A549 (cell line): ENCODE measurements around the gene CACNA1C. TPM values are rescaled to one million over a fixed set of nuclear protein-coding genes. Genes with fewer than 3 reads are reported as not detected.

ENCODE experiments used
- ATAC-seq, 2 experiments: fragments of 200-7000 bp in 1 of 2; fragments of >200 bp in 1 of 2; cut with Nextera tagmentation in 1 of 2; cut with Tn5 transposase in 1 of 2; 3 replicates each; pipeline versions ENCODE4 v1.8.0 to v1.9.1; 2018 to 2020; ENCODE audit warnings: mild to moderate bottlenecking in 1 of 2, moderate library complexity in 1 of 2
- CTCF ChIA-PET: fragments of 300-600 bp; sonication (Branson Sonifier 250); formaldehyde crosslinking; extraction: SDS; loops from one replicate; lab custom pipeline; 2021; ENCODE audit warnings: antibody characterized with exemption, inconsistent platforms; lab: Yijun Ruan, JAX
- POLR2A ChIA-PET: fragments of 350-600 bp; formaldehyde crosslinking; extraction: SDS; loops from one replicate; lab custom pipeline; 2021; ENCODE audit warnings: antibody characterized with exemption, inconsistent platforms; lab: Yijun Ruan, JAX
- DNase-seq, 2 experiments: peaks; one replicate each; pipeline versions ENCODE4 v3.0.0 to v3.0.0-alpha.2; 2011 to 2016; ENCODE audit warnings: low read depth in 1 of 2, low spot score in 1 of 2
- FAIRE-seq: peaks from 2 replicates; lab custom pipeline; 2011; peaks lifted over from hg19 to GRCh38; lab: Jason Lieb, UNC
- H3K27ac ChIP-seq, 2 experiments: fragments of >200 bp; sonication (Bioruptor Twin); formaldehyde crosslinking; 3 replicates each; pipeline ENCODE4 v1.5.1; 2016 to 2017
- H3K4me1 ChIP-seq: fragments of >200 bp; sonication (Bioruptor Twin); formaldehyde crosslinking; 3 replicates; pipeline ENCODE4 v1.6.1; 2016
- H3K4me2 ChIP-seq: fragments of >200 bp; sonication (Bioruptor Twin); formaldehyde crosslinking; 3 replicates; pipeline ENCODE4 v1.6.1; 2016
- H3K4me3 ChIP-seq: fragments of >200 bp; sonication (Bioruptor Twin); formaldehyde crosslinking; 3 replicates; pipeline ENCODE4 v1.5.1; 2016
- H3K9me3 ChIP-seq: fragments of >200 bp; sonication (Bioruptor Twin); formaldehyde crosslinking; 3 replicates; pipeline ENCODE4 v1.6.1; 2016
- ATOH8 ChIP-seq: fragments of 250-450 bp; sonication (Bioruptor Pico); IDR thresholded peaks from 2 replicates; pipeline ENCODE4 v1.5.0; 2020; ENCODE audit warnings: low read depth, mild to moderate bottlenecking, moderate library complexity
- BHLHE40 ChIP-seq: IDR thresholded peaks from 2 replicates; pipeline ENCODE4 v1.6.1; 2012; ENCODE audit warnings: low read depth, low read length, inconsistent platforms
- CBX2 ChIP-seq: fragments of 200-600 bp; sonication (generic); IDR thresholded peaks from 2 replicates; pipeline ENCODE4 v1.6.1; 2016; ENCODE audit warnings: low read depth, mild to moderate bottlenecking, borderline replicate concordance
- CHD2 ChIP-seq: fragments of 150-350 bp; IDR thresholded peaks from 2 replicates; pipeline ENCODE4 v1.6.1; 2014; ENCODE audit warnings: low read length; ENCODE audit not compliant: partially characterized antibody
- CHD4 ChIP-seq: fragments of 200-600 bp; sonication (generic); IDR thresholded peaks from 2 replicates; pipeline ENCODE4 v1.6.1; 2016; ENCODE audit warnings: antibody characterized with exemption, mild to moderate bottlenecking, borderline replicate concordance
- EP300 ChIP-seq, 2 experiments: fragments of >200 bp; sonication (Bioruptor Twin); formaldehyde crosslinking; IDR thresholded peaks; 2 replicates in 1 of 2; 3 replicates in 1 of 2; pipeline ENCODE4 v1.6.1; 2016 to 2017
- ESRRA ChIP-seq: fragments of 150-350 bp; IDR thresholded peaks from 2 replicates; pipeline ENCODE4 v1.6.1; 2014; ENCODE audit warnings: mild to moderate bottlenecking, low read length, borderline replicate concordance
- FOSB ChIP-seq: fragments of 250-450 bp; sonication (Bioruptor Pico); IDR thresholded peaks from 2 replicates; pipeline ENCODE4 v1.5.0; 2020; ENCODE audit warnings: mild to moderate bottlenecking, moderate library complexity
- FOSL2 ChIP-seq, 2 experiments: fragments of 450-650 bp in 1 of 2; fragments of >200 bp in 1 of 2; sonication (Bioruptor Twin) in 1 of 2; formaldehyde crosslinking; IDR thresholded peaks; 2 replicates each; pipeline versions ENCODE4 v1.5.0 to v1.6.1; 2016 to 2020; ENCODE audit warnings: mild to moderate bottlenecking in 1 of 2, moderate library complexity in 1 of 2
- GATA3 ChIP-seq: IDR thresholded peaks from 2 replicates; pipeline ENCODE4 v1.6.1; 2012; ENCODE audit warnings: borderline replicate concordance
- HDAC2 ChIP-seq: fragments of 200-600 bp; sonication (generic); IDR thresholded peaks from 2 replicates; pipeline ENCODE4 v1.6.1; 2016
- HES2 ChIP-seq: fragments of >200 bp; sonication (Bioruptor Twin); formaldehyde crosslinking; IDR thresholded peaks from 2 replicates; pipeline ENCODE4 v1.6.1; 2016
- HEYL ChIP-seq: fragments of 250-450 bp; sonication (Bioruptor Pico); IDR thresholded peaks from 2 replicates; pipeline ENCODE4 v1.8.0; 2021; ENCODE audit warnings: mild to moderate bottlenecking, moderate library complexity
- HOXA7 ChIP-seq: fragments of 250-450 bp; sonication (Bioruptor Pico); IDR thresholded peaks from 2 replicates; pipeline ENCODE4 v1.5.0; 2020; ENCODE audit warnings: mild to moderate bottlenecking, moderate library complexity
- HOXB13 ChIP-seq: fragments of 250-450 bp; sonication (Bioruptor Pico); IDR thresholded peaks from 2 replicates; pipeline ENCODE4 v1.5.0; 2020; ENCODE audit warnings: low read depth, mild to moderate bottlenecking, moderate library complexity
- HOXB5 ChIP-seq: fragments of 250-450 bp; sonication (Bioruptor Pico); IDR thresholded peaks from 2 replicates; pipeline ENCODE4 v1.5.0; 2020; ENCODE audit warnings: mild to moderate bottlenecking, moderate library complexity
- JUNB ChIP-seq: fragments of >200 bp; sonication (Bioruptor Twin); formaldehyde crosslinking; IDR thresholded peaks from 2 replicates; pipeline ENCODE4 v1.6.1; 2016
- KDM1A ChIP-seq: fragments of 200-600 bp; sonication (generic); IDR thresholded peaks from 2 replicates; pipeline ENCODE4 v1.6.1; 2016; ENCODE audit warnings: low read depth, mild to moderate bottlenecking
- MYC ChIP-seq: IDR thresholded peaks from 2 replicates; pipeline ENCODE4 v1.6.1; 2012; ENCODE audit warnings: mild to moderate bottlenecking, inconsistent platforms, low read length, improper control_type of control experiment, borderline replicate concordance
- NPAS2 ChIP-seq: fragments of 250-450 bp; sonication (Bioruptor Pico); IDR thresholded peaks from 2 replicates; pipeline ENCODE4 v1.8.0; 2022; ENCODE audit warnings: mild to moderate bottlenecking, moderate library complexity, borderline replicate concordance
- NR3C1 ChIP-seq: fragments of >200 bp; sonication (Bioruptor Twin); formaldehyde crosslinking; IDR thresholded peaks from 3 replicates; pipeline ENCODE4 v1.6.1; 2017
- PHF8 ChIP-seq: fragments of 200-600 bp; sonication (generic); IDR thresholded peaks from 2 replicates; pipeline ENCODE4 v1.6.1; 2016; ENCODE audit warnings: low read depth, mild to moderate bottlenecking, antibody characterized with exemption, moderate library complexity, borderline replicate concordance
- REST ChIP-seq: fragments of 200-600 bp; sonication (generic); IDR thresholded peaks from 2 replicates; pipeline ENCODE4 v1.6.1; 2016; ENCODE audit warnings: antibody characterized with exemption, mild to moderate bottlenecking, moderate library complexity
- RNF2 ChIP-seq: fragments of 200-600 bp; sonication (generic); IDR thresholded peaks from 2 replicates; pipeline ENCODE4 v1.6.1; 2016; ENCODE audit warnings: low read depth, mild to moderate bottlenecking, antibody characterized with exemption, moderate library complexity, borderline replicate concordance
- SREBF2 ChIP-seq: fragments of 450-650 bp; IDR thresholded peaks from 2 replicates; pipeline ENCODE4 v1.6.1; 2014; ENCODE audit warnings: mild to moderate bottlenecking, moderate library complexity
- TFCP2L1 ChIP-seq: fragments of 250-450 bp; sonication (Bioruptor Pico); IDR thresholded peaks from 2 replicates; pipeline ENCODE4 v1.5.0; 2021; ENCODE audit warnings: mild to moderate bottlenecking
- ZC3H11A ChIP-seq: fragments of 450-650 bp; IDR thresholded peaks from 2 replicates; pipeline ENCODE4 v1.6.1; 2014; ENCODE audit warnings: antibody characterized with exemption, mild to moderate bottlenecking
- ZNF302 ChIP-seq: fragments of 250-450 bp; sonication (Bioruptor Pico); IDR thresholded peaks from 2 replicates; pipeline ENCODE4 v1.9.0; 2021; ENCODE audit warnings: inconsistent platforms, mild to moderate bottlenecking, moderate library complexity
- ZSCAN20 ChIP-seq: fragments of 250-450 bp; sonication (Bioruptor Pico); IDR thresholded peaks from 2 replicates; pipeline ENCODE4 v1.8.0; 2022; ENCODE audit warnings: mild to moderate bottlenecking, moderate library complexity
- whole genome bisulfite sequencing: methylation state at CpG from one replicate; pipeline ENCODE4 v1.1.6; 2017; ENCODE audit errors: missing lambda C conversion rate; 5-methylcytosine and 5-hydroxymethylcytosine counted together
- polyA plus RNA-seq, 4 experiments: library from polyadenylated mRNA; depleted of rRNA in 3 of 4; stranded (reverse); fragments of >200 nt; fragmentation: RNase III in 1 of 4; extraction: RNeasy Plus Mini Kit Qiagen cat#74134 plus additional on column Dnase treatment in 1 of 4; gene quantifications; 2 replicates in 3 of 4; 3 replicates in 1 of 4; pipeline ENCODE4 v1.2.3, GENCODE V29; 2011 to 2017
- TF ChIP-seq, protein P1 (sequence below): IDR thresholded peaks from 2 replicates; pipeline ENCODE4 v1.6.1; 2012; ENCODE audit warnings: low read depth, borderline replicate concordance

Gene CACNA1C
- polyA plus RNA-seq, 2 of the 4 experiments (the other 2 are of a cell fraction) = not detected

DNA sequence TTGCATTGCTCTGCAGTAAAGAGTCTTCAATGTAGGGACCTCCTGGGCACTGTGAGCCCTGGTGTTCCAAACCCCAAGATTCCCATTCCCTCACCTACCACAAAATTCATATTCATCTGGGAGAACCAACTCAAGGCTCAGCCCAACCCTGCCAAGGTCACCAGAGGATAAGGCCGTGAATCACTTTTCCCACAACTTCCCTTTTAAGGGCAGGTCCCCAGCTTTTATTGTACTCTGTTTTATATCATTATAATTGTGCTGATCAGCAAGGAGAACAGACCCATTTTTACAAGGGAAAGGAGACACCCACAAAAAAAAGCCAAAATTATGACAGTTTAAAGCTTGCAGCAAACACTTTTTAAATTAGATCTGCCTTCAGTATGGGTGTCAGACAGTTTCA is 379.0 kb downstream of the CACNA1C start:
- FAIRE-seq (no peak), ATAC-seq (no peak), DNase-seq (no peak)
- ChIA-PET CTCF (no interaction called here), POLR2A (no interaction called here)
- WGBS = 0% methylated on average over 1 of the region's 1 CpG
- TF ChIP-seq CHD4 (no peak), FOSL2 (IDR thresholded peaks at IDR 0.05) (no peak), FOSL2 (CRISPR knock-in tag; IDR thresholded peaks at IDR 0.05) (no peak), MYC (no peak), CBX2 (no peak), ATOH8 (CRISPR knock-in tag) (no peak), GATA3 (no peak), KDM1A (no peak), ZC3H11A (no peak), JUNB (no peak), NPAS2 (CRISPR knock-in tag) (no peak), SREBF2 (no peak), NR3C1 (no peak), FOSB (no peak), BHLHE40 (no peak), HOXB5 (CRISPR knock-in tag) (no peak), HOXA7 (no peak), CHD2 (no peak), HDAC2 (no peak)
- TF ChIP-seq, protein P1, sequence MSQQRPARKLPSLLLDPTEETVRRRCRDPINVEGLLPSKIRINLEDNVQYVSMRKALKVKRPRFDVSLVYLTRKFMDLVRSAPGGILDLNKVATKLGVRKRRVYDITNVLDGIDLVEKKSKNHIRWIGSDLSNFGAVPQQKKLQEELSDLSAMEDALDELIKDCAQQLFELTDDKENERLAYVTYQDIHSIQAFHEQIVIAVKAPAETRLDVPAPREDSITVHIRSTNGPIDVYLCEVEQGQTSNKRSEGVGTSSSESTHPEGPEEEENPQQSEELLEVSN = no peak
- no peak overlapping the region for H3K4me2 ChIP-seq
- H3K4me3 ChIP-seq = no peak overlapping the region
- no peaks in the 10 kb centered on the region for H3K4me1 ChIP-seq
- no peaks in the 10 kb centered on the region for H3K9me3 ChIP-seq
- H3K27ac ChIP-seq = no peak overlapping the region

DNA sequence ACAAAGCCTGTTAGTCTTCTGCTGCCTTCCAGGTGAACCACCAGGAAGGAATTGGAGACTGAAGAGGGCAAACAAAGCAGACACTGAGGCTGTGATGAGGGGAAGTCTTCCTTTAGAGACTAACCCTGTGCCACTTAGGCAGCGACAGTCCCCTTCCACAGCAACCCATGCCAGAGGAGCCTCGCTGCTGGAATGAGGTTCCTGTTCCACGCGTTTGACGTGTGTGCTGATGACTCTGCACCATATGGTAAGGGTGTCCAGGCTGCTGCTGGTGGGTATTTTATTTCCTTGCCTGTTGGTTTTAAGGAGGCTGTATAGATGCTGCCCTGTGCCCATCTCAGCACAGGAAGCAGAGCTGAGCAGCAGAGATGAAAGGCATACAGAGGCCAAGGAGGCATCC is 380.1 kb downstream of the CACNA1C start:
- Histone ChIP-seq H3K4me3 (no peak overlapping the region), H3K27ac (no peak overlapping the region), H3K4me2 (no peak overlapping the region), H3K4me1 (no peaks in the 10 kb centered on the region), H3K9me3 (no peaks in the 10 kb centered on the region)
- ChIA-PET POLR2A (no interaction called here), CTCF (no interaction called here)
- no peak for FAIRE-seq
- TF ChIP-seq NPAS2 (CRISPR knock-in tag) = no peak
- TF ChIP-seq ZSCAN20 = no peak
- TF ChIP-seq HES2 = no peak
- no peak for TF ChIP-seq HOXB13 (CRISPR knock-in tag)
- no peak for TF ChIP-seq ZNF302 (CRISPR knock-in tag)
- no peak for TF ChIP-seq KDM1A
- TF ChIP-seq EP300 (IDR thresholded peaks at IDR 0.05) = no peak
- no peak for TF ChIP-seq TFCP2L1
- no peak for TF ChIP-seq CHD4
- no peak for TF ChIP-seq ESRRA
- TF ChIP-seq RNF2 = no peak
- TF ChIP-seq REST = no peak
- no peak for TF ChIP-seq JUNB
- TF ChIP-seq, protein P1 = no peak
- no peak for TF ChIP-seq PHF8
- TF ChIP-seq HEYL (CRISPR knock-in tag) = no peak
- WGBS = 4% methylated on average over 5 of the region's 5 CpGs
- DNase-seq = no peak
- no peak for ATAC-seq
